Trophoblast cell (in vitro differentiated cells and primary cell): ENCODE data around the gene B3GAT1.

Experiments
- DNase-seq, 2 donors: peaks; one replicate each; pipeline ENCODE4 v3.0.0-alpha.2; 2016
- H2AFZ ChIP-seq: 2 replicates; pipeline ENCODE4 v1.6.1; 2013; ENCODE audit warnings: low read length, moderate library complexity, mild to moderate bottlenecking; ENCODE audit not compliant: insufficient read depth, poor library complexity
- H2AK5ac ChIP-seq: 2 replicates; pipeline ENCODE4 v1.6.1; 2013; ENCODE audit warnings: mild to moderate bottlenecking, low read length
- H2BK120ac ChIP-seq: 2 replicates; pipeline ENCODE4 v1.6.1; 2013; ENCODE audit warnings: low read length, mild to moderate bottlenecking, moderate library complexity; ENCODE audit not compliant: insufficient read depth, poor library complexity
- H2BK12ac ChIP-seq: 2 replicates; pipeline ENCODE4 v1.6.1; 2013; ENCODE audit warnings: mild to moderate bottlenecking, low read length, moderate library complexity
- H2BK5ac ChIP-seq: 2 replicates; pipeline ENCODE4 v1.6.1; 2013; ENCODE audit warnings: low read length, low read depth, moderate library complexity, mild to moderate bottlenecking; ENCODE audit not compliant: poor library complexity
- H3K14ac ChIP-seq: 2 replicates; pipeline ENCODE4 v1.6.1; 2013; ENCODE audit warnings: mild to moderate bottlenecking, low read length
- H3K18ac ChIP-seq: 2 replicates; pipeline ENCODE4 v1.6.1; 2013; ENCODE audit warnings: mild to moderate bottlenecking, low read length
- H3K23ac ChIP-seq: 2 replicates; pipeline ENCODE4 v1.6.1; 2013; ENCODE audit warnings: low read length
- H3K27ac ChIP-seq: 2 replicates; pipeline ENCODE4 v1.5.1; 2013; ENCODE audit warnings: low read depth, mild to moderate bottlenecking, inconsistent platforms, low read length, moderate library complexity
- H3K27me3 ChIP-seq: 2 replicates; pipeline ENCODE4 v1.6.1; 2013; ENCODE audit warnings: inconsistent platforms, mild to moderate bottlenecking, low read length, moderate library complexity; ENCODE audit not compliant: insufficient read depth
- H3K36me3 ChIP-seq, 2 experiments: 1 replicate in 1 of 2; 2 replicates in 1 of 2; pipeline ENCODE4 v1.6.1; 2013; ENCODE audit warnings: low read length in 2 of 2, mild to moderate bottlenecking in 2 of 2, moderate library complexity in 1 of 2; ENCODE audit not compliant: insufficient read depth in 2 of 2, control insufficient read depth in 1 of 2
- H3K4ac ChIP-seq: 2 replicates; pipeline ENCODE4 v1.6.1; 2013; ENCODE audit warnings: low read depth, mild to moderate bottlenecking, low read length, moderate library complexity
- H3K4me1 ChIP-seq, 2 experiments: 1 replicate in 1 of 2; 2 replicates in 1 of 2; pipeline ENCODE4 v1.6.1; 2013; ENCODE audit warnings: low read length in 2 of 2, mild to moderate bottlenecking in 2 of 2, moderate library complexity in 1 of 2; ENCODE audit not compliant: insufficient read depth in 2 of 2, control insufficient read depth in 1 of 2
- H3K4me2 ChIP-seq: 2 replicates; pipeline ENCODE4 v1.6.1; 2013; ENCODE audit warnings: inconsistent platforms, mild to moderate bottlenecking, low read length, moderate library complexity
- H3K4me3 ChIP-seq: 2 replicates; pipeline ENCODE4 v1.5.1; 2013; ENCODE audit warnings: mild to moderate bottlenecking, low read depth, low read length, inconsistent platforms
- H3K79me1 ChIP-seq: one replicate; pipeline ENCODE4 v1.6.1; 2013; ENCODE audit warnings: low read length
- H3K79me2 ChIP-seq: 2 replicates; pipeline ENCODE4 v1.6.1; 2013; ENCODE audit warnings: low read length, mild to moderate bottlenecking; ENCODE audit not compliant: control insufficient read depth, insufficient read depth, poor library complexity
- H3K9ac ChIP-seq: 2 replicates; pipeline ENCODE4 v1.6.1; 2013; ENCODE audit warnings: mild to moderate bottlenecking, low read length
- H3K9me3 ChIP-seq: 2 replicates; pipeline ENCODE4 v1.6.1; 2013; ENCODE audit warnings: low read depth, mild to moderate bottlenecking, control low read depth, inconsistent platforms, low read length; ENCODE audit not compliant: insufficient read depth
- H4K12ac ChIP-seq: 2 replicates; pipeline ENCODE4 v1.6.1; 2013; ENCODE audit warnings: low read depth, mild to moderate bottlenecking, low read length, moderate library complexity
- H4K8ac ChIP-seq: 2 replicates; pipeline ENCODE4 v1.6.1; 2013; ENCODE audit warnings: low read depth, mild to moderate bottlenecking, low read length, moderate library complexity
- H4K91ac ChIP-seq: one replicate; pipeline ENCODE4 v1.6.1; 2013; ENCODE audit warnings: low read depth, mild to moderate bottlenecking, low read length, moderate library complexity
- WGBS: extraction: QIAGEN DNeasy Blood & Tissue Kit; methylation state at CpG from one replicate; pipeline ENCODE4 v1.1.7; 2013; ENCODE audit warnings: missing lambda C conversion rate; ENCODE audit not compliant: insufficient read length, insufficient coverage; ENCODE audit errors: extremely low coverage; 5-methylcytosine and 5-hydroxymethylcytosine counted together

B3GAT1 gene

GRCh38 chr11:134413826-134414731, 2.0 kb upstream of the B3GAT1 start:
- H3K27ac ChIP-seq, result no peak overlapping the region
- H3K4me1 ChIP-seq, result peaks cover 3 to 4% of the 10 kb centered on the region in 2 experiments
- H2AFZ ChIP-seq, result no peak overlapping the region
- no peak overlapping the region for H2BK5ac ChIP-seq
- peaks cover 6% of the 10 kb centered on the region for H3K9me3 ChIP-seq
- H2AK5ac ChIP-seq, result no peak overlapping the region
- no peak overlapping the region for H3K23ac ChIP-seq
- WGBS, result no CpG with 5 or more reads among the region's 18 CpGs
- no peak overlapping the region for H3K4me2 ChIP-seq
- no peak overlapping the region for H4K91ac ChIP-seq
- H3K18ac ChIP-seq, result no peak overlapping the region
- no peak overlapping the region for H3K4ac ChIP-seq
- no peaks in the 10 kb centered on the region for H3K36me3 ChIP-seq
- H3K79me1 ChIP-seq, result no peaks in the 10 kb centered on the region
- H4K8ac ChIP-seq, result no peak overlapping the region
- H3K4me3 ChIP-seq, result no peak overlapping the region
- H2BK120ac ChIP-seq, result no peak overlapping the region
- H3K27me3 ChIP-seq, result peaks cover 34% of the 10 kb centered on the region
- peak overlapping the region; percentile 23 for H3K9ac ChIP-seq
- no peak overlapping the region for H3K14ac ChIP-seq
- no peak overlapping the region for H2BK12ac ChIP-seq
- H4K12ac ChIP-seq, result no peak overlapping the region
- DNase-seq, result no peak
- no peaks in the 10 kb centered on the region for H3K79me2 ChIP-seq

- WGBS, result no CpG with 5 or more reads among the region's 22 CpGs
- H2BK120ac ChIP-seq, result no peak overlapping the region
- DNase-seq, result no peak
- no peak overlapping the region for H3K18ac ChIP-seq
- H3K14ac ChIP-seq, result no peak overlapping the region
- H3K4me2 ChIP-seq, result no peak overlapping the region
- H3K27me3 ChIP-seq, result peaks cover 34% of the 10 kb centered on the region
- H3K4me1 ChIP-seq, result peaks cover 3 to 4% of the 10 kb centered on the region in 2 experiments
- H3K9me3 ChIP-seq, result peaks cover 6% of the 10 kb centered on the region
- no peak overlapping the region for H3K27ac ChIP-seq
- no peaks in the 10 kb centered on the region for H3K79me1 ChIP-seq
- no peak overlapping the region for H3K9ac ChIP-seq
- no peaks in the 10 kb centered on the region for H3K79me2 ChIP-seq
- no peaks in the 10 kb centered on the region for H3K36me3 ChIP-seq
- H3K4me3 ChIP-seq, result no peak overlapping the region
- H4K12ac ChIP-seq, result no peak overlapping the region
- no peak overlapping the region for H4K8ac ChIP-seq
- no peak overlapping the region for H3K23ac ChIP-seq
- H2AFZ ChIP-seq, result no peak overlapping the region
- no peak overlapping the region for H2BK12ac ChIP-seq
- no peak overlapping the region for H2BK5ac ChIP-seq
- no peak overlapping the region for H4K91ac ChIP-seq
- H2AK5ac ChIP-seq, result no peak overlapping the region
- no peak overlapping the region for H3K4ac ChIP-seq
Observed at GRCh38 chr11:134413043-134413825, 1.2 kb upstream of the B3GAT1 start.

GRCh38 chr11:134410766-134411165, 1.3 kb downstream of the B3GAT1 start:
- no peak overlapping the region for H3K4me2 ChIP-seq
- H2AK5ac ChIP-seq, result no peak overlapping the region
- no peak overlapping the region for H3K9ac ChIP-seq
- H3K4me1 ChIP-seq, result peaks cover 3 to 4% of the 10 kb centered on the region in 2 experiments
- no peak overlapping the region for H4K12ac ChIP-seq
- H2BK12ac ChIP-seq, result no peak overlapping the region
- no peak overlapping the region for H3K4ac ChIP-seq
- no peak for DNase-seq
- H4K91ac ChIP-seq, result no peak overlapping the region
- H3K14ac ChIP-seq, result no peak overlapping the region
- H3K4me3 ChIP-seq, result no peak overlapping the region
- no peak overlapping the region for H3K27ac ChIP-seq
- peaks cover 6% of the 10 kb centered on the region for H3K9me3 ChIP-seq
- no peak overlapping the region for H2BK120ac ChIP-seq
- no peaks in the 10 kb centered on the region for H3K36me3 ChIP-seq
- no peaks in the 10 kb centered on the region for H3K79me1 ChIP-seq
- H2AFZ ChIP-seq, result no peak overlapping the region
- no peak overlapping the region for H3K18ac ChIP-seq
- peaks cover 34% of the 10 kb centered on the region for H3K27me3 ChIP-seq
- H2BK5ac ChIP-seq, result no peak overlapping the region
- H3K23ac ChIP-seq, result no peak overlapping the region
- no peak overlapping the region for H4K8ac ChIP-seq
- H3K79me2 ChIP-seq, result no peaks in the 10 kb centered on the region
- no CpG with 5 or more reads among the region's 5 CpGs for WGBS

- Histone ChIP-seq H3K23ac (no peak overlapping the region), H3K79me1 (no peaks in the 10 kb centered on the region), H3K79me2 (no peaks in the 10 kb centered on the region), H4K91ac (no peak overlapping the region), H3K4me2 (no peak overlapping the region), H2BK5ac (no peak overlapping the region), H2AFZ (no peak overlapping the region), H2BK120ac (no peak overlapping the region), H3K4me1 (peaks cover 3 to 4% of the 10 kb centered on the region in 2 experiments), H3K18ac (no peak overlapping the region), H3K9ac (no peak overlapping the region), H4K8ac (no peak overlapping the region), H2BK12ac (no peak overlapping the region), H3K36me3 (no peaks in the 10 kb centered on the region), H3K4ac (no peak overlapping the region), H3K27me3 (peaks cover 34% of the 10 kb centered on the region), H4K12ac (no peak overlapping the region), H3K27ac (no peak overlapping the region), H3K9me3 (peaks cover 4% of the 10 kb centered on the region), H2AK5ac (no peak overlapping the region), H3K4me3 (no peak overlapping the region), H3K14ac (no peak overlapping the region)
- DNase-seq, result no peak
- no CpG with 5 or more reads among the region's 15 CpGs for WGBS
Observed at GRCh38 chr11:134409552-134410429, 2.3 kb downstream of the B3GAT1 start.
